B cell (primary cell): ENCODE data around the gene MIP. TPM values are rescaled to one million over a fixed set of nuclear protein-coding genes. Genes with fewer than 3 reads are reported as not detected.

Experiments
- ATAC-seq: fragments of 200-7000 bp; cut with Tn5 transposase; one replicate; pipeline ENCODE4 v1.10.0; 2021; ENCODE audit warnings: low read depth, mild to moderate bottlenecking, moderate number of reproducible peaks, moderate library complexity
- CTCF ChIA-PET: fragments of 350-600 bp; sonication (Branson Sonifier 250); formaldehyde crosslinking; loops from one replicate; lab custom pipeline; 2021; ENCODE audit warnings: antibody characterized with exemption, inconsistent platforms; lab: Charles Lee
- POLR2A ChIA-PET: fragments of 350-600 bp; sonication (Branson Sonifier 250); formaldehyde crosslinking; loops from one replicate; lab custom pipeline; 2021; ENCODE audit warnings: antibody characterized with exemption; lab: Charles Lee
- DNase-seq: peaks from one replicate; pipeline ENCODE4 v3.0.0; 2013
- H2AFZ ChIP-seq: 2 replicates; pipeline ENCODE4 v1.6.1; 2012; ENCODE audit warnings: mild to moderate bottlenecking, low read depth, low read length; ENCODE audit not compliant: insufficient read depth, poor library complexity, severe bottlenecking
- H3K27ac ChIP-seq, 2 donors: 1 replicate in 1 of 2; 2 replicates in 1 of 2; pipeline ENCODE4 v1.5.1; 2012 to 2013; ENCODE audit warnings: low read length in 2 of 2, mild to moderate bottlenecking in 2 of 2, moderate library complexity in 1 of 2
- H3K27me3 ChIP-seq, 4 experiments: fragments of 200-600 bp in 1 of 4; sonication (generic) in 1 of 4; replicated peaks in 1 of 4; 1 replicate in 2 of 4; 2 replicates in 2 of 4; pipeline versions ENCODE4 v1.6.1 to v1.7.0; 2013 to 2016; ENCODE audit warnings: low read length in 3 of 4, mild to moderate bottlenecking in 2 of 4, mixed read lengths in 1 of 4, moderate library complexity in 1 of 4; ENCODE audit not compliant: insufficient read depth in 4 of 4, control insufficient read depth in 3 of 4; ENCODE audit errors: control extremely low read depth in 1 of 4
- H3K36me3 ChIP-seq, 2 experiments: replicated peaks in 1 of 2; 1 replicate in 1 of 2; 2 replicates in 1 of 2; pipeline versions ENCODE4 v1.6.1 to v1.7.1; 2013; ENCODE audit warnings: low read length in 1 of 2; ENCODE audit not compliant: insufficient read depth in 2 of 2, control insufficient read depth in 1 of 2; ENCODE audit errors: control extremely low read depth in 1 of 2, extremely low read depth in 1 of 2
- H3K4me1 ChIP-seq, 2 donors: fragments of 200-600 bp in 1 of 2; sonication (generic) in 1 of 2; 1 replicate in 1 of 2; 2 replicates in 1 of 2; pipeline versions ENCODE4 v1.5.1 to v1.6.1; 2013 to 2017; ENCODE audit warnings: low read length in 2 of 2; ENCODE audit not compliant: control insufficient read depth in 2 of 2, insufficient read depth in 2 of 2
- H3K4me2 ChIP-seq: replicated peaks from 2 replicates; pipeline ENCODE3; 2012; ENCODE audit warnings: mild to moderate bottlenecking, low read depth, low read length; ENCODE audit not compliant: poor library complexity, severe bottlenecking
- H3K4me3 ChIP-seq, 5 experiments: fragments of 200-600 bp in 1 of 5; sonication (generic) in 1 of 5; 1 replicate in 3 of 5; 2 replicates in 2 of 5; pipeline versions ENCODE4 v1.5.1 to v1.7.0; 2011 to 2016; ENCODE audit warnings: low read length in 4 of 5, mild to moderate bottlenecking in 4 of 5, low read depth in 2 of 5, control low read depth in 1 of 5, moderate library complexity in 1 of 5; ENCODE audit not compliant: insufficient read depth in 1 of 5; ENCODE audit errors: control extremely low read depth in 1 of 5, extremely low read depth in 1 of 5
- H3K79me2 ChIP-seq: fragments of 200-600 bp; sonication (generic); one replicate; pipeline ENCODE4 v1.6.0; 2016; ENCODE audit warnings: low read length; ENCODE audit not compliant: control insufficient read depth, insufficient read depth
- H3K9ac ChIP-seq: fragments of 200-600 bp; sonication (generic); 2 replicates; pipeline ENCODE4 v1.6.1; 2017; ENCODE audit warnings: mild to moderate bottlenecking, low read length, moderate library complexity
- H3K9me3 ChIP-seq, 3 donors: one replicate each; pipeline versions ENCODE4 v1.6.1 to v1.7.1; 2013; ENCODE audit warnings: low read length in 2 of 3; ENCODE audit not compliant: control insufficient read depth in 2 of 3, insufficient read depth in 1 of 3; ENCODE audit errors: control extremely low read depth in 1 of 3
- H4K20me1 ChIP-seq: 2 replicates; pipeline ENCODE4 v1.6.0; 2012; ENCODE audit warnings: mild to moderate bottlenecking, low read length; ENCODE audit not compliant: insufficient read depth, control insufficient read depth, poor library complexity, severe bottlenecking
- H3K27ac Mint-ChIP-seq: one replicate; pipeline ENCODE4 v1.8.0; 2021; ENCODE audit warnings: mixed read lengths
- H3K27me3 Mint-ChIP-seq: one replicate; pipeline ENCODE4 v1.8.0; 2021; ENCODE audit warnings: mixed read lengths
- H3K4me1 Mint-ChIP-seq: one replicate; pipeline ENCODE4 v1.8.0; 2021; ENCODE audit warnings: mixed read lengths
- H3K4me3 Mint-ChIP-seq: one replicate; pipeline ENCODE4 v1.8.0; 2021; ENCODE audit warnings: mixed read lengths
- H3K9me3 Mint-ChIP-seq: one replicate; pipeline ENCODE4 v1.8.0; 2022; ENCODE audit warnings: mixed read lengths; ENCODE audit not compliant: insufficient read depth
- CTCF ChIP-seq: fragments of 200-600 bp; IDR thresholded peaks from one replicate; pipeline ENCODE4 v1.8.0; 2022; ENCODE audit warnings: antibody characterized with exemption, mild to moderate bottlenecking
- EZH2 ChIP-seq: IDR thresholded peaks from 2 replicates; pipeline ENCODE4 v1.6.1; 2012; ENCODE audit warnings: borderline replicate concordance, low read depth, mild to moderate bottlenecking, moderate library complexity, low read length; ENCODE audit not compliant: insufficient read depth, poor library complexity, severe bottlenecking
- WGBS: methylation state at CpG from one replicate; pipeline ENCODE4 v1.1.5; 2013; ENCODE audit warnings: missing lambda C conversion rate; ENCODE audit not compliant: insufficient coverage; 5-methylcytosine and 5-hydroxymethylcytosine counted together
- intact Hi-C: fragments of 100-400 bp; cut with micrococcal nuclease; formaldehyde crosslinking; loops from one replicate; pipeline ENCODE4 v1.10.0; 2022
- polyA plus RNA-seq: library from polyadenylated mRNA; depleted of rRNA; stranded (reverse); fragments of >200 nt; gene quantifications from 2 replicates; pipeline ENCODE4 v1.2.3, GENCODE V29; 2012
- total RNA-seq, 2 donors: library from RNA; stranded (reverse); fragments of 120-200 nt in 1 of 2; gene quantifications; 1 replicate in 1 of 2; 2 replicates in 1 of 2; pipeline versions ENCODE4 v1.2.3 to v1.2.4, GENCODE V29; 2013 to 2022

The MIP gene
- total and polyA plus RNA-seq, 2 donors (not counting 1 experiment from before 2014, with no cell fraction given): not detected

DNA sequence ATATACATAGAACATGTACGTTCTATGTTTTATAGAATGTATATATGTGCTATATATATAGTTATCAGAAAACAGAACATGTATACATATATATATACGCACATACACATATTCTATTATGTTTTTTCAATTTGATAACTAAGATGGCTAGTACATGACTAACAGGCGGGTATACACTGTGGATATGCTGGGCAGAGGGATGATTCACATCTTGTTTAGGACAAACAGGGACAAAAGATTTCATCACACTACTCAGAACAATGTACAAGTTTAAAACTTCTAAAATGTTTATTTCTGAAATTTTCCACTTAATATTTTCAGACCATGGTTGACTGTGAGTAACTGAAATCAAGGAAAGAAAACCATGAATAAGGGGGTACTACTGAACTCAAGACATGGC, 22.6 kb downstream of the MIP start:
- TF ChIP-seq CTCF: no peak
- no peak for TF ChIP-seq EZH2
- no peak overlapping the region for H2AFZ ChIP-seq
- peaks cover 3 to 50% of the 10 kb centered on the region in 2 experiments for H3K36me3 ChIP-seq
- no peak overlapping the region for H3K4me3 ChIP-seq
- no peaks in the 10 kb centered on the region for H3K27me3 ChIP-seq
- Mint-ChIP-seq H3K4me1 (no peaks in the 10 kb centered on the region), H3K9me3 (no peaks in the 10 kb centered on the region), H3K27ac (no peak overlapping the region), H3K4me3 (no peak overlapping the region), H3K27me3 (no peaks in the 10 kb centered on the region)
- H4K20me1 ChIP-seq: no peaks in the 10 kb centered on the region
- H3K9me3 ChIP-seq: no peaks in the 10 kb centered on the region
- no peaks in the 10 kb centered on the region for H3K4me1 ChIP-seq
- POLR2A ChIA-PET: no interaction called here
- peaks cover 16% of the 10 kb centered on the region for H3K79me2 ChIP-seq
- no peak for ATAC-seq
- CTCF ChIA-PET: no interaction called here
- no peak overlapping the region for H3K9ac ChIP-seq
- H3K27ac ChIP-seq: no peak overlapping the region
- no peak for DNase-seq
- intact Hi-C loops: no loop called here
- no CpG with 5 or more reads among the region's 3 CpGs for WGBS
- H3K4me2 ChIP-seq: no peak overlapping the region

DNA sequence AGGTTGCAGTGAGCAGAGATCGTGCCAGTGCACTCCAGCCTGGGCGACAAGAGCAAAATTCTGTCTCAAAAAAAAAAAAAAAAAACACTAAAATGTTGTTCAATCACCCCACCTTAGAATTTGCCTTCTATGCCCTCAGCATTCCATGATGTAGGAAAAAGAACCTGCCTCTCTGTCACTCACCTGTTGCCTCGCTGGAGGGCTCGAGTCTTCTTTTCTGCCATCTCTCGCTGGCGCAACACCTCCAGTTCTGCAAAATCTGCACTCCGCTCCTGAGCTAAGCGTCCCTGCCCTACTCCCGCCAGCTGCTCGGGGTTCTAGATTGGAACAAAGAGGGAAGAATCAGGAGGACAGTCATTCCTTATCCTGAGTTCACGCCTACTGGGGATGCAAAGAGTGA, 23.2 kb downstream of the MIP start:
- Histone ChIP-seq H3K4me3 (no peak overlapping the region), H3K79me2 (peaks cover 10% of the 10 kb centered on the region), H2AFZ (no peak overlapping the region), H3K36me3 (peaks cover 3 to 50% of the 10 kb centered on the region in 2 experiments), H3K4me2 (no peak overlapping the region), H3K9ac (no peak overlapping the region), H3K27ac (no peak overlapping the region), H3K4me1 (no peaks in the 10 kb centered on the region), H3K9me3 (no peaks in the 10 kb centered on the region), H4K20me1 (no peaks in the 10 kb centered on the region), H3K27me3 (no peaks in the 10 kb centered on the region)
- no peaks in the 10 kb centered on the region for H3K9me3 Mint-ChIP-seq
- intact Hi-C loops: no loop called here
- ChIA-PET CTCF (no interaction called here), POLR2A (no interaction called here)
- ATAC-seq (no peak), DNase-seq (no peak)
- WGBS: 98% methylated on average over 8 of the region's 11 CpGs
- no peak overlapping the region for H3K4me3 Mint-ChIP-seq
- TF ChIP-seq EZH2 (no peak), CTCF (no peak)
- no peaks in the 10 kb centered on the region for H3K27me3 Mint-ChIP-seq
- no peak overlapping the region for H3K27ac Mint-ChIP-seq
- H3K4me1 Mint-ChIP-seq: no peaks in the 10 kb centered on the region
